Neural cell (in vitro differentiated cells): Measurements from ENCODE around the gene CACNA1B.

ENCODE experiments used
- CTCF ChIP-seq: fragments of 450-650 bp; IDR thresholded peaks from 2 replicates; pipeline ENCODE4 v1.5.1; 2014; ENCODE audit warnings: antibody characterized with exemption, mild to moderate bottlenecking, moderate library complexity; ENCODE audit not compliant: poor library complexity, severe bottlenecking
- EP300 ChIP-seq: fragments of 450-650 bp; conservative IDR thresholded peaks from 2 replicates; pipeline ENCODE4 v1.6.1; 2014; ENCODE audit warnings: antibody characterized with exemption, mild to moderate bottlenecking, moderate library complexity; ENCODE audit not compliant: poor library complexity, severe bottlenecking
- EZH2 ChIP-seq: fragments of 200-600, 300-800 bp; shearing (Covaris generic), sonication (generic); IDR thresholded peaks from 2 replicates; pipeline ENCODE4 v1.6.1; 2014; ENCODE audit warnings: antibody characterized with exemption, low read length, borderline replicate concordance, mild to moderate bottlenecking; ENCODE audit not compliant: insufficient read depth, poor library complexity, severe bottlenecking
- POLR2AphosphoS5 ChIP-seq: IDR thresholded peaks from 2 replicates; pipeline ENCODE4 v1.6.1; 2012
- TAF1 ChIP-seq: IDR thresholded peaks from 2 replicates; pipeline ENCODE4 v1.6.1; 2012; ENCODE audit warnings: low read depth
- TF ChIP-seq, protein P1 (sequence below): IDR thresholded peaks from 2 replicates; pipeline ENCODE4 v1.6.1; 2012; ENCODE audit warnings: borderline replicate concordance

- TF ChIP-seq EP300 (no peak), TAF1 (no peak), CTCF (no peak), EZH2 (no peak), POLR2AphosphoS5 (no peak)
- TF ChIP-seq, protein P1, sequence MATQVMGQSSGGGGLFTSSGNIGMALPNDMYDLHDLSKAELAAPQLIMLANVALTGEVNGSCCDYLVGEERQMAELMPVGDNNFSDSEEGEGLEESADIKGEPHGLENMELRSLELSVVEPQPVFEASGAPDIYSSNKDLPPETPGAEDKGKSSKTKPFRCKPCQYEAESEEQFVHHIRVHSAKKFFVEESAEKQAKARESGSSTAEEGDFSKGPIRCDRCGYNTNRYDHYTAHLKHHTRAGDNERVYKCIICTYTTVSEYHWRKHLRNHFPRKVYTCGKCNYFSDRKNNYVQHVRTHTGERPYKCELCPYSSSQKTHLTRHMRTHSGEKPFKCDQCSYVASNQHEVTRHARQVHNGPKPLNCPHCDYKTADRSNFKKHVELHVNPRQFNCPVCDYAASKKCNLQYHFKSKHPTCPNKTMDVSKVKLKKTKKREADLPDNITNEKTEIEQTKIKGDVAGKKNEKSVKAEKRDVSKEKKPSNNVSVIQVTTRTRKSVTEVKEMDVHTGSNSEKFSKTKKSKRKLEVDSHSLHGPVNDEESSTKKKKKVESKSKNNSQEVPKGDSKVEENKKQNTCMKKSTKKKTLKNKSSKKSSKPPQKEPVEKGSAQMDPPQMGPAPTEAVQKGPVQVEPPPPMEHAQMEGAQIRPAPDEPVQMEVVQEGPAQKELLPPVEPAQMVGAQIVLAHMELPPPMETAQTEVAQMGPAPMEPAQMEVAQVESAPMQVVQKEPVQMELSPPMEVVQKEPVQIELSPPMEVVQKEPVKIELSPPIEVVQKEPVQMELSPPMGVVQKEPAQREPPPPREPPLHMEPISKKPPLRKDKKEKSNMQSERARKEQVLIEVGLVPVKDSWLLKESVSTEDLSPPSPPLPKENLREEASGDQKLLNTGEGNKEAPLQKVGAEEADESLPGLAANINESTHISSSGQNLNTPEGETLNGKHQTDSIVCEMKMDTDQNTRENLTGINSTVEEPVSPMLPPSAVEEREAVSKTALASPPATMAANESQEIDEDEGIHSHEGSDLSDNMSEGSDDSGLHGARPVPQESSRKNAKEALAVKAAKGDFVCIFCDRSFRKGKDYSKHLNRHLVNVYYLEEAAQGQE, result no peak
These were observed 146.5 kb downstream of the CACNA1B start for GRCh38 chr9:138024131-138024530.
